ENCODE data around the gene LRIT1.

LRIT1 gene

GRCh38 chr10:84198206-84198915, 43.0 kb downstream of the LRIT1 start:
- no peak overlapping the region for H3K27ac ChIP-seq
- H3K9ac ChIP-seq = no peak overlapping the region
- H4K20me1 ChIP-seq = peaks cover 0 to 8% (median 0%) of the 10 kb centered on the region in 11 experiments; a peak in 2 of 22 replicates
- H3K4me2 ChIP-seq = no peak overlapping the region
- H3K4me3 ChIP-seq = no peak overlapping the region
- TF ChIP-seq Cebpa-rat (IDR thresholded peaks at IDR 0.05) = no peak
- H3K4me1 ChIP-seq = peaks cover 0 to 7% (median 0%) of the 10 kb centered on the region in 10 experiments; a peak in 4 of 20 replicates
- no peaks in the 10 kb centered on the region for H3K36me3 ChIP-seq
- H3K9me3 ChIP-seq (replicated peaks in 1 of 11) = peaks cover 0 to 5% (median 0%) of the 10 kb centered on the region in 11 experiments; a peak in 1 of 22 replicates
- H3K27me3 ChIP-seq = peaks cover 30 to 40% (median 36%) of the 10 kb centered on the region in 11 experiments

- TF ChIP-seq Cebpa-rat (IDR thresholded peaks at IDR 0.05) = no peak
- H4K20me1 ChIP-seq = peaks cover 0 to 8% (median 0%) of the 10 kb centered on the region in 11 experiments; a peak in 2 of 22 replicates
- no peak overlapping the region for H3K9ac ChIP-seq
- peaks cover 36 to 47% (median 43%) of the 10 kb centered on the region in 11 experiments for H3K27me3 ChIP-seq
- peaks cover 0 to 5% (median 0%) of the 10 kb centered on the region in 11 experiments; a peak in 1 of 22 replicates for H3K9me3 ChIP-seq (replicated peaks in 1 of 11)
- H3K4me1 ChIP-seq = peaks cover 0 to 7% (median 0%) of the 10 kb centered on the region in 10 experiments; a peak in 4 of 20 replicates
- H3K27ac ChIP-seq = no peak overlapping the region
- H3K36me3 ChIP-seq = no peaks in the 10 kb centered on the region
- H3K4me3 ChIP-seq = no peak overlapping the region
- H3K4me2 ChIP-seq = no peak overlapping the region
Observed at GRCh38 chr10:84197643-84198042, 43.7 kb downstream of the LRIT1 start.

- H3K9me3 ChIP-seq (replicated peaks in 1 of 11) = peaks cover 0 to 5% (median 0%) of the 10 kb centered on the region in 11 experiments; a peak in 1 of 22 replicates
Observed at GRCh38 chr10:84196941-84197340, 44.4 kb downstream of the LRIT1 start.

GRCh38 chr10:84196083-84196482, 45.3 kb downstream of the LRIT1 start:
- H3K9me3 ChIP-seq (replicated peaks in 1 of 11) = peaks cover 0 to 5% (median 0%) of the 10 kb centered on the region in 11 experiments; a peak in 1 of 22 replicates
- H3K27me3 ChIP-seq = peaks cover 36 to 51% (median 45%) of the 10 kb centered on the region in 11 experiments
- no peaks in the 10 kb centered on the region for H3K36me3 ChIP-seq
- no peak for TF ChIP-seq Cebpa-rat (IDR thresholded peaks at IDR 0.05)
- H3K4me1 ChIP-seq = peaks cover 0 to 1% (median 0%) of the 10 kb centered on the region in 10 experiments; a peak in 4 of 20 replicates
- H4K20me1 ChIP-seq = peaks cover 0 to 8% (median 0%) of the 10 kb centered on the region in 11 experiments; a peak in 2 of 22 replicates
- no peak overlapping the region for H3K9ac ChIP-seq
- H3K27ac ChIP-seq = no peak overlapping the region
- H3K4me3 ChIP-seq = no peak overlapping the region
- no peak overlapping the region for H3K4me2 ChIP-seq

More at GRCh38 chr10:84196941-84197340, 44.4 kb downstream of the LRIT1 start:
- Histone ChIP-seq H4K20me1 (peaks cover 0 to 8% (median 0%) of the 10 kb centered on the region in 11 experiments; a peak in 2 of 22 replicates), H3K27ac (no peak overlapping the region), H3K4me3 (no peak overlapping the region), H3K36me3 (no peaks in the 10 kb centered on the region), H3K4me1 (peaks cover 0 to 7% (median 0%) of the 10 kb centered on the region in 10 experiments; a peak in 4 of 20 replicates), H3K27me3 (peaks cover 36 to 51% (median 45%) of the 10 kb centered on the region in 11 experiments), H3K9ac (no peak overlapping the region), H3K4me2 (no peak overlapping the region)
- no peak for TF ChIP-seq Cebpa-rat (IDR thresholded peaks at IDR 0.05)

- Histone ChIP-seq H3K4me3 (no peak overlapping the region), H3K9me3 (replicated peaks in 1 of 11) (peaks cover 0 to 5% (median 0%) of the 10 kb centered on the region in 11 experiments; a peak in 1 of 22 replicates), H4K20me1 (peaks cover 0 to 8% (median 0%) of the 10 kb centered on the region in 11 experiments; a peak in 2 of 22 replicates), H3K4me1 (no peaks in the 10 kb centered on the region; a peak in 1 of 20 replicates), H3K27me3 (peaks cover 36 to 51% (median 45%) of the 10 kb centered on the region in 11 experiments), H3K4me2 (peak overlapping the region in 1 of 11 experiments; percentile 56; a peak in 1 of 22 replicates), H3K36me3 (no peaks in the 10 kb centered on the region), H3K9ac (no peak overlapping the region), H3K27ac (no peak overlapping the region)
- no peak for TF ChIP-seq Cebpa-rat (IDR thresholded peaks at IDR 0.05)
Observed at GRCh38 chr10:84195044-84195830, 46.1 kb downstream of the LRIT1 start.

- peak within 1 kb of the TSS in 4 of 10 experiments; percentile 23 to 53 (median 29); a peak in 6 of 20 replicates for H3K4me3 ChIP-seq
- H4K20me1 ChIP-seq = peaks cover 0 to 8% (median 0%) of the 10 kb centered on the region in 11 experiments; a peak in 2 of 22 replicates
- peak within 1 kb of the TSS; percentile 11 to 67 (median 39); a peak in 16 of 22 replicates for H3K4me2 ChIP-seq
- H3K36me3 ChIP-seq = no peaks in the 10 kb centered on the region
- peaks cover 0 to 5% (median 0%) of the 10 kb centered on the region in 11 experiments; a peak in 1 of 22 replicates for H3K9me3 ChIP-seq (replicated peaks in 1 of 11)
- no peak within 1 kb of the TSS for H3K27ac ChIP-seq
- H3K9ac ChIP-seq = no peak within 1 kb of the TSS
- H3K27me3 ChIP-seq = peaks cover 36 to 51% (median 45%) of the 10 kb centered on the region in 11 experiments
- TF ChIP-seq Cebpa-rat (IDR thresholded peaks at IDR 0.05) = no peak
- H3K4me1 ChIP-seq = no peaks in the 10 kb centered on the region; a peak in 1 of 20 replicates
Observed at GRCh38 chr10:84194424-84195043, 46.8 kb downstream of the LRIT1 start, which contains the start of gene CDHR1. TSS of gene CDHR1 (plus strand) at chr10:84194537. CDS start at chr10:84194761, 224 bp downstream.

GRCh38 chr10:84193846-84194423, 47.4 kb downstream of the LRIT1 start:
- Histone ChIP-seq H3K27ac (no peak overlapping the region), H3K36me3 (no peaks in the 10 kb centered on the region), H4K20me1 (peaks cover 0 to 8% (median 0%) of the 10 kb centered on the region in 11 experiments; a peak in 2 of 22 replicates), H3K27me3 (peaks cover 36 to 51% (median 45%) of the 10 kb centered on the region in 11 experiments), H3K9me3 (replicated peaks in 1 of 11) (peaks cover 0 to 5% (median 0%) of the 10 kb centered on the region in 11 experiments; a peak in 1 of 22 replicates), H3K4me3 (peak overlapping the region in 4 of 10 experiments; percentile 23 to 53 (median 29); a peak in 5 of 20 replicates), H3K4me1 (no peaks in the 10 kb centered on the region; a peak in 1 of 20 replicates), H3K4me2 (peak overlapping the region; percentile 11 to 67 (median 39); a peak in 15 of 22 replicates), H3K9ac (no peak overlapping the region)
- no peak for TF ChIP-seq Cebpa-rat (IDR thresholded peaks at IDR 0.05)

- H3K27me3 ChIP-seq = peaks cover 36 to 51% (median 45%) of the 10 kb centered on the region in 11 experiments
Observed at GRCh38 chr10:84193327-84193726, 48.0 kb downstream of the LRIT1 start.

More at GRCh38 chr10:84193327-84193726, 48.0 kb downstream of the LRIT1 start:
- Histone ChIP-seq H3K4me2 (no peak overlapping the region), H3K9me3 (replicated peaks in 1 of 11) (peaks cover 0 to 5% (median 0%) of the 10 kb centered on the region in 11 experiments; a peak in 1 of 22 replicates), H3K4me1 (no peaks in the 10 kb centered on the region; a peak in 1 of 20 replicates), H3K36me3 (no peaks in the 10 kb centered on the region), H3K27ac (no peak overlapping the region), H3K4me3 (no peak overlapping the region), H3K9ac (no peak overlapping the region), H4K20me1 (peaks cover 0 to 8% (median 0%) of the 10 kb centered on the region in 11 experiments; a peak in 2 of 22 replicates)
- TF ChIP-seq Cebpa-rat (IDR thresholded peaks at IDR 0.05) = no peak

All from BLaER1 treated with 17β-estradiol and CSF1 and Interleukin-3, amounts not matched to agents 10 nM and 100 nM (cell line).